ENCODE data around the gene PLA2G5. TPM values are rescaled to one million over a fixed set of nuclear protein-coding genes. Genes with fewer than 3 reads are reported as not detected.
A peak's percentile ranks its signal among the peaks of the same experiment; 100 is the strongest.

PLA2G5 gene
- total and polyA plus RNA-seq, 11 donors, result 25.6 to 102 (median 43.9) TPM

DNA sequence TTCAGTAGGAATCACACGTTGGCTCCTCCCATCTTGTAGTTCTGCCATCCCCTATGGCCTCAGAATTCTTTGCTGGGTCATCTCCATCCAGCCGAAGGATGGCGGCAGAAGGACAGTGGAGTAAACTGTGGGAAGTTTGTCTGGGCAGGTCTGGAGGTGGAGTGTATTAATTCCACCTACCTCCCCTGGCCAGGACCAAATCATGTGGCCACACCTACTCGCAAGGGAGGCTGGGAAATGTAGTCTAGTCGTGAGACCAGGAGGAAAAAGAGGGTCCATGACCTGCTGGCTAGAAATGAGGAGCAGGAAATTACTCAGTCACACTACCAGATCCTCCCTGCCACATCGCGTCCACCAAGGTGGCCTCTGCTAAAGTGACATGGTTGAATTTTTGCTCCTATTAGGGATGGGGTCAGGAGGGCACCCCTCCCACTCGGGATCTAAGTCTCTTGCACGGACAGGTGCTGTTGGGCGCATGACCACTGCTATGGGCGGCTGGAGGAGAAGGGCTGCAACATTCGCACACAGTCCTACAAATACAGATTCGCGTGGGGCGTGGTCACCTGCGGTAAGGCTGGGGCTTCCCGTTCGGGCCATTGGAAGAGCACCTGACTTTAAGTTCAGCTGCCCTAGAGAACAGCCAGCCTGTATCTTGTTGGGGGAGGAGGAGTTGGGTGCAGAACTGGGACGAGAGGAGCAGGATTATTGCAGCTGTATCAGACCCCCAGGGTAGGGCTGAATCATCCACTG is 19.5 kb downstream of the PLA2G5 start:
- DNase-seq (no peak), ATAC-seq (no peak)
- intact Hi-C loops (cut with DNase I), result loop anchor here in 4 of 10 donors (5.0 to 10.0 kb wide), 3 partner anchors 107 to 405 kb away; partner anchors contain the start of gene PLA2G2A (in 2 of the 4)
- H3K4me3 ChIP-seq, result no peak overlapping the region
- peaks cover 0 to 71% (median 32%) of the 10 kb centered on the region in 9 donors for H3K36me3 ChIP-seq
- peaks cover 0 to 18% (median 1%) of the 10 kb centered on the region in 12 donors for H3K4me1 ChIP-seq
- TF ChIP-seq, protein P1, sequence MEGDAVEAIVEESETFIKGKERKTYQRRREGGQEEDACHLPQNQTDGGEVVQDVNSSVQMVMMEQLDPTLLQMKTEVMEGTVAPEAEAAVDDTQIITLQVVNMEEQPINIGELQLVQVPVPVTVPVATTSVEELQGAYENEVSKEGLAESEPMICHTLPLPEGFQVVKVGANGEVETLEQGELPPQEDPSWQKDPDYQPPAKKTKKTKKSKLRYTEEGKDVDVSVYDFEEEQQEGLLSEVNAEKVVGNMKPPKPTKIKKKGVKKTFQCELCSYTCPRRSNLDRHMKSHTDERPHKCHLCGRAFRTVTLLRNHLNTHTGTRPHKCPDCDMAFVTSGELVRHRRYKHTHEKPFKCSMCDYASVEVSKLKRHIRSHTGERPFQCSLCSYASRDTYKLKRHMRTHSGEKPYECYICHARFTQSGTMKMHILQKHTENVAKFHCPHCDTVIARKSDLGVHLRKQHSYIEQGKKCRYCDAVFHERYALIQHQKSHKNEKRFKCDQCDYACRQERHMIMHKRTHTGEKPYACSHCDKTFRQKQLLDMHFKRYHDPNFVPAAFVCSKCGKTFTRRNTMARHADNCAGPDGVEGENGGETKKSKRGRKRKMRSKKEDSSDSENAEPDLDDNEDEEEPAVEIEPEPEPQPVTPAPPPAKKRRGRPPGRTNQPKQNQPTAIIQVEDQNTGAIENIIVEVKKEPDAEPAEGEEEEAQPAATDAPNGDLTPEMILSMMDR (IDR thresholded peaks at IDR 0.05), result no peak
- no peak for TF ChIP-seq POLR2A (IDR thresholded peaks at IDR 0.05)
- H3K9me3 ChIP-seq, result no peaks in the 10 kb centered on the region
- H3K27ac ChIP-seq, result no peak overlapping the region
- 80 to 87% (median 86%) methylated on average over 15 to 19 of the region's 19 CpGs for WGBS, 4 donors
- H3K27me3 ChIP-seq, result no peaks in the 10 kb centered on the region

DNA sequence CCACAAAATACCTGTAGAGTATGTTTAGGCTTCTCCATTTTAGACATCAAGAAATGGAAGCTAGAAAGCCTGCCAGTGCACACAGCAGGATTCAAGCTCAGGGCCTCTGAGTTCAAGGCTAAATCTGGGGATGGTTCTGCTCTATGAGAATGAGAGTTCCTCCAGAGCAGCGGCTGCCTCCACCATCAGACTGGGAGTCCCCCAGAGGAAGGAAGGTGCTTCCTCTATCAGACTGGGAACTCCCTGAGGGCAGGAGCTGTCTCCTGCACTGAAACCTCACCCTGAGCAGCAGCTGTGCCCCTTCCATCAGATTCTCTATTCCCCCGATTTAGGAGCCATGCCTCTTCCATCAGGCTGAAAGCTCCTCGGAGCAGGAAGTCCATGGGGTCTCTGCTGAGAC is 20.1 kb downstream of the PLA2G5 start:
- no peak for TF ChIP-seq POLR2A (IDR thresholded peaks at IDR 0.05)
- TF ChIP-seq, protein P1 (IDR thresholded peaks at IDR 0.05), result no peak
- Histone ChIP-seq H3K9me3 (no peaks in the 10 kb centered on the region), H3K4me3 (no peak overlapping the region), H3K27ac (no peak overlapping the region), H3K4me1 (peaks cover 0 to 16% (median 0%) of the 10 kb centered on the region in 12 donors), H3K27me3 (no peaks in the 10 kb centered on the region), H3K36me3 (peaks cover 0 to 66% (median 32%) of the 10 kb centered on the region in 9 donors)
- no peak for DNase-seq
- 80 to 88% (median 84%) methylated on average over 3 of the region's 3 CpGs for WGBS, 4 donors
- ATAC-seq, result no peak
- intact Hi-C loops (cut with DNase I), result loop anchor here in 3 of 10 donors (5.0 to 10.0 kb wide), 3 partner anchors 108 to 405 kb away; partner anchors contain the start of gene PLA2G2A (in 1 of the 3)

DNA sequence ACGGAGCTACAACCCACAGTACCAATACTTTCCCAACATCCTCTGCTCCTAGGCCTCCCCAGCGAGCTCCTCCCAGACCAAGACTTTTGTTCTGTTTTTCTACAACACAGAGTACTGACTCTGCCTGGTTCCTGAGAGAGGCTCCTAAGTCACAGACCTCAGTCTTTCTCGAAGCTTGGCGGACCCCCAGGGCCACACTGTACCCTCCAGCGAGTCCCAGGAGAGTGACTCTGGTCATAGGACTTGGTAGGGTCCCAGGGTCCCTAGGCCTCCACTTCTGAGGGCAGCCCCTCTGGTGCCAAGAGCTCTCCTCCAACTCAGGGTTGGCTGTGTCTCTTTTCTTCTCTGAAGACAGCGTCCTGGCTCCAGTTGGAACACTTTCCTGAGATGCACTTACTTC is 20.6 kb downstream of the PLA2G5 start:
- ATAC-seq, result no peak

More for the DNA sequence above, 20.6 kb downstream of the PLA2G5 start:
- no peaks in the 10 kb centered on the region for H3K9me3 ChIP-seq
- intact Hi-C loops (cut with DNase I), result loop anchor here in 3 of 10 donors (5.0 to 10.0 kb wide), 3 partner anchors 108 to 404 kb away; partner anchors contain the start of gene PLA2G2A (in 1 of the 3)
- no peak overlapping the region for H3K4me3 ChIP-seq
- no peaks in the 10 kb centered on the region for H3K27me3 ChIP-seq
- WGBS, 4 donors, result 79 to 82% (median 81%) methylated on average over 6 of the region's 6 CpGs
- peak overlapping the region in 1 of 12 donors; percentile 9 for H3K27ac ChIP-seq
- TF ChIP-seq, protein P1 (IDR thresholded peaks at IDR 0.05), result no peak
- no peak for TF ChIP-seq POLR2A (IDR thresholded peaks at IDR 0.05)
- H3K36me3 ChIP-seq, result peaks cover 0 to 61% (median 32%) of the 10 kb centered on the region in 9 donors
- peaks cover 0 to 16% (median 0%) of the 10 kb centered on the region in 12 donors for H3K4me1 ChIP-seq
- DNase-seq, result no peak
